ENCODE results near the gene PPP2R3B.

DNA sequence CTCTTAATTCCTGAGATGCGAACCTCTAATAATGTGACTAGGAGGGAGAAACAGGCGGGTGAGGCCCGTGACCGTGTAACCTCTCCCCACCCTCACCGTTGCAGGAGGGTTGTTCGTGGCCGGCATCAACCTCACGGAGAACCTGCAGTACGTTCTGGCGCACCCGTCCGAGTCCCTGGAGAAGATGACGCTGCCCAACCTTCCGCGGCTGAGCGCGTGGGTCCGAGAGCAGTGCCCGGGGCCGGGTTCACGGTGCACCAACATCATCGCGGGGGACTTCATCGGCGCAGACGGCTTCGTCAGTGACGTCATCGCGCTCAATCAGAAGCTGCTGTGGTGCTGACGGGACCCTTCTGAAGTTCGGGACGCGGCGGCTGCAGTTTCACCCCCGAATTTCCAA is 87.7 kb downstream of the PPP2R3B start:
- TF ChIP-seq CTCF (IDR thresholded peaks at IDR 0.05) (no peak), EP300 (IDR thresholded peaks at IDR 0.05; ENCODE audit: low read depth) (no peak)
